Activated naive CD4-positive, alpha-beta T cell treated with anti-CD3 and anti-CD28 coated beads, Interleukin-2, amount 50 U/mL, for 24 hours (primary cell): ENCODE data around the gene GLIS2.
"Not testable (repeated sequence)": the region's sequence is repeated elsewhere in the genome, so short reads cannot be mapped to it uniquely, and the experiment has no call there.

Experiments
- H3K27ac Mint-ChIP-seq: one replicate; pipeline ENCODE4 v1.8.0; 2021; ENCODE audit warnings: mild to moderate bottlenecking, mixed read lengths
- H3K27me3 Mint-ChIP-seq: one replicate; pipeline ENCODE4 v1.8.0; 2021; ENCODE audit warnings: mixed read lengths
- H3K36me3 Mint-ChIP-seq: one replicate; pipeline ENCODE4 v1.8.0; 2021; ENCODE audit warnings: mixed read lengths
- H3K4me1 Mint-ChIP-seq: one replicate; pipeline ENCODE4 v1.8.0; 2021; ENCODE audit warnings: mixed read lengths
- H3K4me3 Mint-ChIP-seq: one replicate; pipeline ENCODE4 v1.8.0; 2021; ENCODE audit warnings: mild to moderate bottlenecking, mixed read lengths
- H3K9me3 Mint-ChIP-seq: one replicate; pipeline ENCODE4 v1.8.0; 2021; ENCODE audit warnings: mixed read lengths

The GLIS2 gene

DNA sequence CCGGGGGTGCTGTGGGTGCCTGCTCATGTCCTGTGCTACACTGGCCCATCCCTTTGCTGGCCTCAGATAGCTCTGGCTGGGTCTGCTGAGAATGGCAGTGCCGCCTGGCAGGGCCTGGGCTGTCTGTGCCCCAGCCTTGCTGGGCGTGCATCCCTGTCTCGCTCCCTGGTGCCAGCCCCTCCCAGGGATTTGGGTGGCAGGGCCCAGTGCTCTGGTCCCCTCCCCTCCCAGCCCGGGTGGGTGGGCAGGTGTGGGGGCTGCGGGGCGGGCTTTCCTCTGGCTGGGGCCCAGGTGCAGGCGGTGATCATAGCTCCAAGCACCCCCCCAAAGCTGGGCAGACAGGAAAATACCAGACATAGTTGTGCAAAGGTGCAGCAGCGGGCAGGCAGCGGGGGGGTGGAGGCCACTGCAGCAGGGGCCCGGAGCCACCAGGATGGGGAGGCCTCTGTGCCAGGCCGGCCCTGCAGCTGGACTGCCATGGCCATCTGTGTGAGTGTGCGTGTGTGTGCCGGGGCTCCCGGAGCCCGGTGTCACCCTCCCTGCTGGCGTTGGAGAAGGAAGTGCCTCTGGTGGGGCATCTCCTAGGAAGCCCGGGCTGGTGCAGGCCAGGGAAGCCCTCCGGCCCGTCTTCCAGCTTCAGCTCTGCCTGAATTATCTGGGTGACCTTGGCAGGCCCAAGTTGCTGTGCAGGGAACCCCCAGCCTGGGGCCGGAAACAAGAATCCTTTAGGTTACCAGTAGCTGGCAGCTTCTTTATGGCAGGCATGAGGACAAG, 7.4 kb downstream of the GLIS2 start:
- Mint-ChIP-seq H3K27ac (no peak overlapping the region), H3K4me1 (no peaks in the 10 kb centered on the region), H3K27me3 (no peaks in the 10 kb centered on the region), H3K9me3 (no peaks in the 10 kb centered on the region), H3K36me3 (no peaks in the 10 kb centered on the region), H3K4me3 (no peak overlapping the region)

DNA sequence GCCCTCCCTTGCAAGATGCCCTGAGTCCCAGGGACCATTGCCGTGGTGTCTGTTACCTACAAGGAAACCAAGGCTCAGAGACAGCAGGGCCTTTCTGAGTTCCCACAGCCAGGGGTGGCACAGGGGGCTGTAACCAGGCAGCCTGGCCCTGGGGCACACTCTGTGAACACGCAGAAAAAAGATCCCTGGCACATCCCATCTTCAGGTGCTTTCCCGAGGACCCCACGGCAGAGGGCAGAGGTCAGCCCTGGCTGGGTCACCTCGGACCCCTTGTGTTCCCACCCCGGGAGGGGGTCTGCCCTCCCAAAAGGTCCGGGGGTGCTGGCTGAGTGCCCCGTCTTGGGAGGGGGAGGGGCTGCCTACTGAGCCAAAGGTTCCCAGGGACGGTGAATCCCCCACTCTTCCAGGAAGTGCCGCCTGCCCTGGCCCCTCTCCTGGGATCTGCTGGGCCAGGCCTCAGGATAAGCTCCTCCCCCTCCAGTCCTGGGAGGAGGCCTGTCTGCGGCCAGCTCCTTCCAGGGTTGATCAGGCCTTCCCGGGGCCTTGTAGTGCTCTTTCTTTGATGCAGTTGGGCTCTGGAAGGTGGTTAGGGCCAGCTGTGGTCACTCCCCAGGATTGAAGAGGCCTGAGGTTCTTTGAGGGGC, 8.1 kb downstream of the GLIS2 start:
- no peaks in the 10 kb centered on the region for H3K4me1 Mint-ChIP-seq
- H3K36me3 Mint-ChIP-seq: no peaks in the 10 kb centered on the region
- H3K4me3 Mint-ChIP-seq: no peak overlapping the region
- H3K27me3 Mint-ChIP-seq: no peaks in the 10 kb centered on the region
- H3K9me3 Mint-ChIP-seq: no peaks in the 10 kb centered on the region
- no peak overlapping the region for H3K27ac Mint-ChIP-seq

DNA sequence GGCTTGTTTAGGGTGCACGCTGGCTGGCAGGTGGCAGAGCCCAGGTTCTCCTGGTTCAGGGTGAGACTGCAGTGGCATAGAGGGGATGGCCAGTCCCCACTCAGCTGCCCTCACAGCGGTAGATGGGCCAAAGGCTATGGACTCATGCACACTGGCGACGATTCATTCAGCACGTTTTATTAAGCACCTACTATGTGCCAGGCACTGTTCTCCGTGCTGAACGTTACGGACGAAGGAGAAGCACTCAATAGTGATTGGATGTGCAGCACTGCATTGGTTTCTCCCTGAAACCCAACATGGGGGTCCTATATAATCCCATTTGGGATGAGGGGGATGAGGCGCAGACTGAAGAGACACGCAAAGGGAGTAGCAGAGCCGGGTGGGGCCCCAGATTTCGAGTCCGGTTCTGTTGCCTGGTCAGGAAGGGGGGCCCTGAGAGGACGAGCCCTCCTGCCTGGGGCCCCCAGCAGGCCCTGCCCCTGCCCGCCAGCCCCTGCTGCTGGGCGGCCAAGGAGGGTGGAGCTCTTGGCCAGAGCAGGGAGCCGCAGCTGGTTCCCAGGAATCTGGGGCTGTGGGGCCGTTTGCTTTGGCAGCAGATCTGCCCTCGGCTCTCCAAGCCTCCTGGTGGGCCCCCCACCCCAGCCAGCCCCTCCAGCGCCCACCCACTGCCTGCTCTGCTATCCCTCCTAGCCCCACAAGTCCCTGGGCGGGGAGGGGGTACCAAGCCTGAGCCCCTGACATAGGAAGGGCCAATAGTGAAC, 8.8 kb downstream of the GLIS2 start:
- Mint-ChIP-seq H3K36me3 (no peaks in the 10 kb centered on the region), H3K4me1 (peaks cover 2% of the 10 kb centered on the region), H3K27ac (no peak overlapping the region), H3K27me3 (no peaks in the 10 kb centered on the region), H3K4me3 (no peak overlapping the region), H3K9me3 (no peaks in the 10 kb centered on the region)

DNA sequence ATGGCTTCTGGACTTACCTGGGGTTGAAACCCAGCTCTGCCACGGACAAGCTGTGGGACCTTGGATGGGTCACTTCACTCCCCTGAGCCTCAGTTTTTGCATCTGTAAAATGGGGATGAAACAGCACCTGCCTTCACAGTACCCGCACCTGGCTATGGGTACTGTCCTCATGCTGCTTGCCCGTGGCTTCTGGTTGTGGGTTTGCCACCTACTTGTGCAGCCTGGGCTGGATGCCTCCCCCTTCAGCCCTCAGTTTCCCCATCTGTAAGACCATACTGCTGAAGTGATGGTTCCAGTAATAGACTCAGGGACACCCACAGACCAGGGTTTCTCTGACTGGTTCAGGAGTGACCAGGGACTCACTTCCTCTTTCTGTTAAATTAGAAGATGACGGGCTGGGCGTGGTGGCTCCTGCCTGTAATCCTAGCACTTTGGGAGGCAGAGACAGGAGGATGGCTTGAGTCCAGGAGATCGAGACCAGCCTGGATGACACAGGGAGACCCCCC, 9.4 kb downstream of the GLIS2 start:
- no peak overlapping the region for H3K4me3 Mint-ChIP-seq
- H3K27ac Mint-ChIP-seq: no peak overlapping the region

DNA sequence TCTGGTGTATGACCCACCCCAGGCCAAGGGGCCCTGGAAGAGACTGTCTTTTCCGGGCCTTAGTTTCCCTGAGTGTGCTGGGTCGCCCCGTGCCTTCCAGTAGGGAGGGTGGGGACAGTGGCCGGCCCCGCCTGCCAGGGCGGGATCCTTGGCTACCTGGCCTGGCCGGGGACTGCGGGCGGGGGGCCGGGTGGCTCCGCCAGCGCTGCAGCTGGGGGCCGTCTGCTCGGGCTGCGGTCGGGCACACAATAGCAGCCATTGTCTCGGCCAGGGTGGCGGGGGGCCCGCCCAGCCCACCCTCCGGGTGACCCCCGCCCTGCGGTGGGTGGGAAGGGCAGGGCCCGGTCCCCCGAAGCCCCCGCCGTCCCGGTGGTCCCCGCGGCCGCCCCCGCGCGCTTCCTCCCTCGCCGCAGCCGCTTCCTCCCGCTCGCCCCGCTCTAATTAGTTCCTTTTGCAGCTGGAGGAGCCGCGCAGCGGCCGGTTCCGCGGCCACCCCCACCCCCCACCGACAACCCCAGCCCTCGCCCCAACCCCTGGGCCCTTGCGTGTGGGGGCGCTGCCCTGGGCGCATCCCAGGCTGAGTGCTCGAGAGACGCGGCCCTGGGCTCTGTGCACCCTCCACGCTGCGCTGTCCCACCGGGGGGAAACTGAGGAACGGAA, 11.6 kb downstream of the GLIS2 start:
- H3K4me3 Mint-ChIP-seq: no peak overlapping the region
- no peaks in the 10 kb centered on the region for H3K9me3 Mint-ChIP-seq
- H3K4me1 Mint-ChIP-seq: peaks cover 4% of the 10 kb centered on the region
- H3K36me3 Mint-ChIP-seq: no peaks in the 10 kb centered on the region
- peaks cover 1% of the 10 kb centered on the region for H3K27me3 Mint-ChIP-seq
- H3K27ac Mint-ChIP-seq: no peak overlapping the region

More for the DNA sequence above, 9.4 kb downstream of the GLIS2 start:
- Mint-ChIP-seq H3K4me1 (peaks cover 4% of the 10 kb centered on the region), H3K27me3 (peaks cover 1% of the 10 kb centered on the region), H3K9me3 (no peaks in the 10 kb centered on the region), H3K36me3 (no peaks in the 10 kb centered on the region)

DNA sequence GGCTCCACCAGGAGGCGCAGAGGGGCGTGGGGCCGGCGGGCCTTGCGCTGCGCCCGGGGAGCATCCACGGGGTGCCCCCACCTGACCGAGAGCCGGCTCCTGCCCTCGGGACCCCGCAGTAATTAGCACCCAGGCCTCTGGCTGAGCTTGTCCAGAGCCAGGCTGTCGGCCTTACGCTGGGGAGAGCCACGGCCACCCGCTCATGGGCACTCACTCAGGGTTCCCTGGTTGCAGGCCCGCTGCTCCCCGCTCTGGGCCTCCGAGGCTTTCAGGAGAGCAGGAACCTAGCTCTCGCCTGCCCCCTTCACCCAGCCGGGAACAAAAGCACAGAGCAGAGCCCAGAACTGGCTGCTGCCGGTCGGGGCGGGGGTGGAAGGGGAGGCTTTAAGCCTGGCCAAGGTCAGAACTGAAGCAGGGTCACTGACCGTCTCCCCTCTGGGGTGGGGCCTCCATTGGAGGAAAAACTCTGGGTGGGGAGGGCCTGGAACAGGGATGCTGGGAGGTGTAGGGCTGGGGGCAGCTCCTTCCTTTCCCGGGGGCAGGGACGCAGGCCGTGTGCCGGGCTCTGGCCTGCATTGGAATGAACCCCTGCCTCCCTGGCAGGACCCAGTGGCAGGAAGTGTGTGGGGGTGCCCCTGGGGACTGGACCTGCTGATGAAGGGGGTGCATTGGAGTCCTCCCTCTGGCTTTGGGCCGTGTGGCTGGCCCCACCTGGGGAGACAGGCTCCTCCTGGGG, 12.3 kb downstream of the GLIS2 start:
- peaks cover 1% of the 10 kb centered on the region for H3K27me3 Mint-ChIP-seq
- H3K27ac Mint-ChIP-seq: no peak overlapping the region
- H3K4me3 Mint-ChIP-seq: peak overlapping the region; percentile 26
- no peaks in the 10 kb centered on the region for H3K36me3 Mint-ChIP-seq
- peaks cover 4% of the 10 kb centered on the region for H3K4me1 Mint-ChIP-seq
- no peaks in the 10 kb centered on the region for H3K9me3 Mint-ChIP-seq

DNA sequence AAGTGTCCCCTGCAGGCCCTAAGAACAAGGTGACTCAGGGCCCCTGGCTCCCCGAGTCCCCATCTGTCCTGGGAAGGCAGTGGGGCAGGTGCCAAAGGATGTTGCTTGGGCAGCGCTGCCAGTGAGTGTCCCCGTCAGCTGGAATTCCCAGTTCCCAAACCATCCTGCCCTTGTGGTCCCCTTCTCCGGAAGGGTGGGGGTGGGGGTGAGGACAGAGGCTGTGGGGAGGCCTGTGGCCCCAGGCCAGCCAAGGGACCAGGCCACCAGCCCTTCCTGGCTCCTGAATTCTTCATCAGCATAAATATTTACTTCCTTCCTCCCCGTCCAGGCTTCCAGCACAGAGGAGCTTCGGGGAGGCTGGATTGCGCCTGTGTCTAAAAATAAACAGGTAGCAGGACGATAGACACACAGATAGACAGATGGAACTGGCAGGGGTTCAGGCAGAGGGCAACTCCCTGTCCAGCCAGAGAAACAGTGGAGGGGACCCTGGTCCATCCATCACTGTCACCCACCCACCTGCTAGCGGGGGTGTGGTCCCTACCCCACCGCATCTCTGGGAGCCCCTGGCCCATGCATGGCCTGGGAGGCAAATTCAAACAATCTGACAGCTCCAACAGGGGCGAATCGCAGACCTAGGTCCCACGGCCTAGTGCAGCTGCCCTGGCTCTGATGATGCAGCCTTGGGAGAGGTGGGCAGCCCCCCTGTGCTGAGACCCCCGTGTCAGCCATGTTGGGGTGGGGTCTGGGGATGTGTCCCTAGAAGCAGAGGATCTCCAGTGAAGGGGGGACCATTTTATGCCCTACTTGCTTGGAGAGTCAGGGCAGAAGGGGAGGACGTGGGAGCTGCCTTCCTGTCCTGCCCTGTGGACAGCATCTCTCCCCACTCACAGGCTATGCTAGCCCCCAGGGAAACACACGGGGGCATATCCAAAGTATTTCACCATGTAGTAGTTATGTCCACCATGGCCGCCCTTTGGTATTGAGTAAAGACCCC, 13.2 kb downstream of the GLIS2 start:
- Mint-ChIP-seq H3K4me1 (peaks cover 4% of the 10 kb centered on the region), H3K36me3 (no peaks in the 10 kb centered on the region), H3K27ac (peak overlapping the region; percentile 35), H3K4me3 (no peak overlapping the region), H3K27me3 (peaks cover 1% of the 10 kb centered on the region), H3K9me3 (no peaks in the 10 kb centered on the region)

DNA sequence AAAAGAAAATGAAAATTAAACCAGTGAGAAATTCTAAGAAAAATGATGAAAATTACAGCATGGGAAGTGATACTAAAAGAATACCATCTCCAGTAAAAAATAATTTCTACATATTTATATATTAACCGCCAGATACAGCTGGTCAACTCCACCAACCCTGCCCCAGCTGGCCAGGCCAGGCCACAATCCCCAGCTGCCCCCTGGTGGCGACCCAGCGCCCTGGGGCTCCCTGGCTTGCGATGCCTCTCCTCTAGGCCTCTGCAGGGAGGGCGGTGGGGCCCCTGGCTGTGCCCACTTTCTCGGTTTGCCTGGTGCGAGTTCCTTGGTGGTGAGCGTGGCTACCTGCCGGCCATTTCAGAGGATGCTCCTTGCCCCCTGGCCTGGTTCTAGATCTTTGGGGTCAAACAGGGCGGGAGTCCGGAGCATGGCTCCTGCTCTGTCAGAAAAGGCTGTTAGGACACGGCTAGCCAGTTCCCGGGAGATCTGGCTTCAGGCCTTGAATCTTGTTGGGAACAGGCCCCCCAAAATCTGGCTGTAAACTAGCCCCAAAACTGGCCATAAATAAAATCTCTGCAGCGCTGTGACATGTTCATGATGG, 14.5 kb downstream of the GLIS2 start:
- Mint-ChIP-seq H3K4me1 (peaks cover 4% of the 10 kb centered on the region), H3K27me3 (peaks cover 1% of the 10 kb centered on the region), H3K36me3 (no peaks in the 10 kb centered on the region), H3K4me3 (no peak overlapping the region), H3K27ac (no peak overlapping the region), H3K9me3 (no peaks in the 10 kb centered on the region)

DNA sequence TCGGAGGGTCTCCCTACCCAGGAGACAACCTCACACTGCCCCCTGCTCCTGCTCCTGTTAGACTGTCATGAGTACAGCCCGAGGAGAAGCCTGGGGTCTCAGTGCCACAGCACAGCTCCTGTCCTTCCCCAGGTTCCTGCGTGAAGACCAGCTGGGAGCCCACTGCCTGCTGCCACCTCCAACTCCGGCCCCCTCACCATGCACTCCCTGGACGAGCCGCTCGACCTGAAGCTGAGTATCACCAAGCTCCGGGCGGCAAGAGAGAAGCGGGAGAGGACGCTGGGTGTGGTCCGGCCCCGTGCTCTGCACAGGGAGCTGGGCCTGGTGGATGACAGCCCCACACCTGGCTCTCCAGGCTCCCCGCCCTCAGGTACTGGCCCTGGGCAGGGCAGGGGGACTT, 16.2 kb downstream of the GLIS2 start:
- H3K4me3 Mint-ChIP-seq: no peak overlapping the region
- H3K27ac Mint-ChIP-seq: no peak overlapping the region
- no peaks in the 10 kb centered on the region for H3K9me3 Mint-ChIP-seq
- H3K27me3 Mint-ChIP-seq: peaks cover 1% of the 10 kb centered on the region
- H3K36me3 Mint-ChIP-seq: no peaks in the 10 kb centered on the region
- peaks cover 4% of the 10 kb centered on the region for H3K4me1 Mint-ChIP-seq

DNA sequence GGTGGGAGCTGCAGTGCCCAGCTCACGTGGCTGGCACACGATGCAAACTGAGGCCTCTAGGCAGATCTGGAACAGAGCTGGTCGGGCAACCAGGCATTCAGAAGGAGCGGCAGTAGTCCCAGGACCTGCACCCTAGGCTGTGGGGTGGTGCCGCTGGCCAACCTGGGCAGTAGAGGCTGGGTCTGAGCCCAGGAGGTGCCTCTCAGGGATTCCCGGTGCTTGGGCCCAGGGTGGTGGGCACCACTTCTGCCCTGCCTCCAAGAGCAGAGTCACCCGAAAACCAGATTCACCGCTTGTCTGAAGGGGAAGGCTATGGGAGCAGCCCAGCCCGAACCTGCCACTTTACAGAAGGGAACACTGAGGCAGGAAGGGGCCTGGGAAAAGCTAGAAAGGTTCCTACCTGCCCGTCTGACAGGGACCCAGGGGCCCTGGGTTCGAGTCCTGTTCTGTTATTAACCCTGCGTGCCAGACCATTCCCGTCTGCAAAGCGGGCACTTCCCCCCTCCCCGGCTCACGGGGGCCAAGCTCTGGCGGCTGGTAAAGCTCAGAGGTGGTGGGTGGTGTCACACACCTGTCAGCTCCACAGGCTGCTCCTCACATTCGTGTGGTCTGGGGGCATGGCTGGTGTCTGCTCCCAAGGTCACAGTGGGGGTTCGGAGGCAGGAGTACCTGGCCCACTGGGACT, 16.9 kb downstream of the GLIS2 start:
- Mint-ChIP-seq H3K36me3 (no peaks in the 10 kb centered on the region), H3K4me3 (no peak overlapping the region), H3K27me3 (peaks cover 1% of the 10 kb centered on the region), H3K27ac (no peak overlapping the region), H3K9me3 (no peaks in the 10 kb centered on the region), H3K4me1 (peaks cover 4% of the 10 kb centered on the region)

DNA sequence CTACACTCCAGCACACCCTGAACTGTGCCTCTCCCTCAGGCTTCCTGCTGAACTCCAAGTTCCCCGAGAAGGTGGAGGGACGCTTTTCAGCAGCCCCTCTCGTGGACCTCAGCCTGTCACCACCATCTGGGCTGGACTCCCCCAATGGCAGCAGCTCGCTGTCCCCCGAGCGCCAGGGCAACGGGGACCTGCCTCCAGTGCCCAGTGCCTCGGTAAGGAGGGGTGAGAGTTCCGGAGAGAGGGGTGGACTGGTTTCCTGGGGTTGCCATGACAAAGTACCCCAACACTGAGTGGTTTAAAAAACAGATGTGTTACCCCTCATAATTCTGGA, 17.4 kb downstream of the GLIS2 start:
- Mint-ChIP-seq H3K36me3 (no peaks in the 10 kb centered on the region), H3K27me3 (peaks cover 1% of the 10 kb centered on the region), H3K4me3 (no peak overlapping the region), H3K4me1 (peaks cover 4% of the 10 kb centered on the region), H3K9me3 (no peaks in the 10 kb centered on the region), H3K27ac (no peak overlapping the region)

DNA sequence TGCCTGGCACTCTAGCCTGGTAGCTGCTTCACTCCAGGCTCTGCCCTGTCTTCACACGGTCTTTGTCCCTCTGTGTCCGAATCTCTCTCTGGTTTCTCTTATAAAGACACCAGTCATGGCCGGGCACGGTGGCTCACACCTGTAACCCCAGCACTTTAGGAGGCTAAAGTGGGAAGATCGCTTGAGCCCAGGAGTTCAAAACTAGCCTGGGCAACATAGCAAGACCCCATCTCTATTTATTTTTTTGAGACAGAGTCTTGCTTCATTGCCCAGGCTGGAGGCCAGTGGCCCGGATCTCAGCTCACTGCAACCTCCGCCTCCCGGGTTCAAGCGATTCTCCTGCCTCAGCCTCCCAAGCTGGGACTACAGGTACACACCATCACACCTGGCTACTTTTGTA, 17.8 kb downstream of the GLIS2 start:
- H3K27ac Mint-ChIP-seq: not testable (repeated sequence)

DNA sequence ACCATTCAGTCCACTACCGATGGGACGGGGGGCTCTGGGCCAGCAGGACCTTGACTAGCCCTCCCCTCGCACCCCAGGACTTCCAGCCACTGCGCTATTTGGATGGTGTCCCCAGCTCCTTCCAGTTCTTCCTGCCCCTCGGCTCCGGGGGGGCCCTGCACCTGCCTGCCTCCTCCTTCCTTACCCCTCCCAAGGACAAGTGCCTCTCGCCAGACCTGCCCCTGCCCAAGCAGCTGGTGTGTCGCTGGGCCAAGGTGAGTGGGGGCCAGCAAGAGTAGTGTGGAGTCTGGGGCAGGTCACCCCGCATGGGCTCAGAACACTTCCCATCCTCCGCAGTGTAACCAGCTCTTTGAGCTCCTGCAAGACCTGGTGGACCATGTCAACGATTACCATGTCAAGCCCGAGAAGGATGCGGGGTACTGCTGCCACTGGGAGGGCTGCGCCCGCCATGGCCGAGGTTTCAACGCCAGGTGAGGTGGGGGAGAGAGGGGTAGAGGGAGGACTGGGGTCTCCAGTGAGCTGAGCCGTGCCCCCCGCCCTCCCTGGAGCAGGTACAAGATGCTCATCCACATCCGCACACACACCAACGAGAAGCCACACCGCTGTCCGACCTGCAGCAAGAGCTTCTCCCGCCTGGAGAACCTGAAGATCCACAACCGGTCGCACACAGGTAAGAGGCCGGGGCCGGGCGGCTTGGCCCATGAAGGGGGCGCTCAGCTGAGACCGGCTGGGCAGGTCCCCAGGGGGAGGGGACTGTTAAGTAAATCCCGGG, 19.0 kb downstream of the GLIS2 start:
- H3K36me3 Mint-ChIP-seq: no peaks in the 10 kb centered on the region
- H3K4me1 Mint-ChIP-seq: peaks cover under 1% of the 10 kb centered on the region
- H3K27ac Mint-ChIP-seq: no peak overlapping the region
- H3K4me3 Mint-ChIP-seq: no peak overlapping the region
- H3K27me3 Mint-ChIP-seq: no peaks in the 10 kb centered on the region
- H3K9me3 Mint-ChIP-seq: no peaks in the 10 kb centered on the region

More for the DNA sequence above, 17.8 kb downstream of the GLIS2 start:
- H3K9me3 Mint-ChIP-seq, H3K4me1 Mint-ChIP-seq, H3K36me3 Mint-ChIP-seq, H3K4me3 Mint-ChIP-seq, H3K27me3 Mint-ChIP-seq: not testable (repeated sequence)
